Activated CD8-positive, alpha-beta T cell treated with anti-CD3 and anti-CD28 coated beads for 36 hours (primary cell): ENCODE data around the gene CD164L2. TPM values are rescaled to one million over a fixed set of nuclear protein-coding genes. Genes with fewer than 3 reads are reported as not detected.
A peak's percentile ranks its signal among the peaks of the same experiment; 100 is the strongest.
"Not testable (repeated sequence)": the region's sequence is repeated elsewhere in the genome, so short reads cannot be mapped to it uniquely, and the experiment has no call there.

Experiments used
- ATAC-seq: fragments of 200-7000 bp; cut with Tn5 transposase; one replicate; pipeline ENCODE4 v1.10.0; 2021; ENCODE audit warnings: mild to moderate bottlenecking, moderate library complexity
- CTCF ChIA-PET: fragments of 350-600 bp; sonication (Branson Sonifier 250); formaldehyde crosslinking; loops from one replicate; lab custom pipeline; 2021; ENCODE audit warnings: antibody characterized with exemption; lab: Charles Lee
- POLR2A ChIA-PET: fragments of 350-600 bp; sonication (Branson Sonifier 250); formaldehyde crosslinking; loops from one replicate; lab custom pipeline; 2021; ENCODE audit warnings: antibody characterized with exemption; lab: Charles Lee
- DNase-seq: peaks from one replicate; pipeline ENCODE4 v3.0.0-alpha.2; 2020
- H3K27ac Mint-ChIP-seq: one replicate; pipeline ENCODE4 v1.8.0; 2021; ENCODE audit warnings: mild to moderate bottlenecking, mixed read lengths
- H3K27me3 Mint-ChIP-seq: one replicate; pipeline ENCODE4 v1.8.0; 2021; ENCODE audit warnings: mixed read lengths
- H3K36me3 Mint-ChIP-seq: one replicate; pipeline ENCODE4 v1.8.0; 2021; ENCODE audit warnings: low read depth, mixed read lengths
- H3K4me1 Mint-ChIP-seq: one replicate; pipeline ENCODE4 v1.8.0; 2021; ENCODE audit warnings: low read depth, mixed read lengths
- H3K4me3 Mint-ChIP-seq: one replicate; pipeline ENCODE4 v1.8.0; 2021; ENCODE audit warnings: mild to moderate bottlenecking, moderate library complexity, mixed read lengths
- H3K9me3 Mint-ChIP-seq: one replicate; pipeline ENCODE4 v1.8.0; 2021; ENCODE audit warnings: mixed read lengths
- intact Hi-C: fragments of 100-400 bp; cut with micrococcal nuclease; formaldehyde crosslinking; loops from one replicate; pipeline ENCODE4 v1.10.0; 2022
- total RNA-seq, 2 experiments: library from RNA; stranded (reverse); gene quantifications; one replicate each; pipeline ENCODE4 v1.2.3, GENCODE V29; 2021
- TF ChIP-seq, protein P1 (sequence below): fragments of 200-600 bp; IDR thresholded peaks from one replicate; pipeline ENCODE4 v1.8.0; 2022; ENCODE audit warnings: antibody characterized with exemption, mild to moderate bottlenecking

Gene CD164L2
- total RNA-seq, 2 experiments from 2014 or later = not detected

DNA sequence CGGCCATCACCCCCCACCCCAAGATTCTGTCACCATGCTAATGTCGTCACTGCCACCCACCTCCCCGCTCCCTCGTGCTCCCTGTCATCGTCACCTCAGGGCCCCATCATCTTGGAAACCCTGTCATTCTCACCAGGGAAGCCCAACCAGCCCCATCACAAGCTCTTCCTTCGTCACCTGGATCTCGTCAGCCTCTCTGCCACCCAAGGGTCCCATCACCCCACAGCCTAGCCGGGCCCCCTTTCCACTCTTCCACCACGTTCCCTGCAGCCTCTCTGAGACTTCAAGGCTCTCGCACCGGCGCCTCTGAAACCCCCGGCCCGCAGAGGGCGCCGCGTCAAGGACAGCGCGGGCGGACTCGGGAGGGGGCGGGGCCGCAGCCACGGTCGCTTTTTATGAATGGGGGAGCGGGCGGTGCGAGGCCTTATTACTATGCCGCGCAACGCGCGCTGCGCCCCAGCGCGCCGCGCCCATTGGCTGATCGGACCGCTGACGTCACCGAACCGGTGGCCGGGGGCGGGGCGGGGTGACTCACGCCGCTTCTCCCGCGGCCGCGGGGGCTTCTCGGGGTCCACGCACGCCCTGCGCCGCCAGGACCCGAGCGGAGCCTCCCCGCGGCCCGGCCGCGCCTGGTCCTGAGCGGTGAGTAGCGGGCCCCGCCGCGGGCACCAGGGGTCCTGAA lies 9.1 kb upstream of the CD164L2 start, which contains the start of gene GPR3:
Gene GPR3, plus strand, starts transcription at position 527 of the 682 bp plus-strand sequence. CDS start 1,177 bp downstream, outside the sequence.
- Mint-ChIP-seq H3K4me3 (peak within 1 kb of the TSS; percentile 65), H3K36me3 (no peaks in the 10 kb centered on the region), H3K27me3 (no peaks in the 10 kb centered on the region), H3K9me3 (no peaks in the 10 kb centered on the region), H3K4me1 (peaks cover 17% of the 10 kb centered on the region), H3K27ac (peak within 1 kb of the TSS; percentile 89)
- ATAC-seq (peak; percentile 92), DNase-seq (peak; percentile 96)
- intact Hi-C loops = loop anchor here (5.0 to 10.0 kb wide), 3 partner anchors 47 to 273 kb away; partner anchors contain the start of gene SYTL1
- CTCF ChIA-PET = interaction anchor here (0.9 to 12.1 kb wide), 8 partner anchors 9 to 271 kb away, joined by 3 to 242 read pairs (median 10); partner anchors contain the start of genes CD164L2 and MAP3K6
- TF ChIP-seq, protein P1, sequence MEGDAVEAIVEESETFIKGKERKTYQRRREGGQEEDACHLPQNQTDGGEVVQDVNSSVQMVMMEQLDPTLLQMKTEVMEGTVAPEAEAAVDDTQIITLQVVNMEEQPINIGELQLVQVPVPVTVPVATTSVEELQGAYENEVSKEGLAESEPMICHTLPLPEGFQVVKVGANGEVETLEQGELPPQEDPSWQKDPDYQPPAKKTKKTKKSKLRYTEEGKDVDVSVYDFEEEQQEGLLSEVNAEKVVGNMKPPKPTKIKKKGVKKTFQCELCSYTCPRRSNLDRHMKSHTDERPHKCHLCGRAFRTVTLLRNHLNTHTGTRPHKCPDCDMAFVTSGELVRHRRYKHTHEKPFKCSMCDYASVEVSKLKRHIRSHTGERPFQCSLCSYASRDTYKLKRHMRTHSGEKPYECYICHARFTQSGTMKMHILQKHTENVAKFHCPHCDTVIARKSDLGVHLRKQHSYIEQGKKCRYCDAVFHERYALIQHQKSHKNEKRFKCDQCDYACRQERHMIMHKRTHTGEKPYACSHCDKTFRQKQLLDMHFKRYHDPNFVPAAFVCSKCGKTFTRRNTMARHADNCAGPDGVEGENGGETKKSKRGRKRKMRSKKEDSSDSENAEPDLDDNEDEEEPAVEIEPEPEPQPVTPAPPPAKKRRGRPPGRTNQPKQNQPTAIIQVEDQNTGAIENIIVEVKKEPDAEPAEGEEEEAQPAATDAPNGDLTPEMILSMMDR = peak; percentile 43
- POLR2A ChIA-PET = interaction anchor here (1.1 to 2.2 kb wide), 4 partner anchors 11 to 92 kb away, joined by 3 to 5 read pairs (median 3); partner anchors contain the start of gene SYTL1

DNA sequence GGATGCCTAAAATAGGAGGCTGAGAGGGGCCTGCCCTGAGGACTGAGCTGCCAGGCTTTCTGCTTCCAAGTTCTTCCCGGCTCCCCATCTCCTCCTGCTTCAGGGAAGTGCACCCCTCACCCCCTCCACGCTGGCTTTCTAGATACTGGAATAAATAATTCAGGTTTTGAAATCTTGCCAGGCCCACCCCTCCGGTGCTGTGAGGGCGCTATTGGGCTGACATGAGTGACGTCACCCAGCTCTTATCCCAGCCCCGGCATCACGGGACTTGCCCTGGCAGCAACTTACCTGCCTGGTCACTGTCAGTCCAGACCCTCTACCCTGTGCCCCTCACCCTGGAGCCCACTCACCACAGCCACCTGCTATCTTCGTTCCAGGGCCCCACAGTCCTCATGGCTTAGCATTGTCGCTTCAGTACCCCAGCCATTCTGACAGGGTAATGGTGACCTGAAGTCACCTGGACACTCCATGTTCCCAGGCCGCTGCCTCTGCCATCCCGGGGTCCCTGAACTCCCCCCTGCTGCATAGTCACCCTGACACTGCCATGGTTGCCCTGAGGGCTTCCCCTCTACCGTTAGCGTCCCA lies 8.5 kb upstream of the CD164L2 start:
- peak overlapping the region; percentile 89 for H3K27ac Mint-ChIP-seq
- TF ChIP-seq, protein P1 = no peak
- intact Hi-C loops = loop anchor here (5.0 to 10.0 kb wide), 3 partner anchors 47 to 273 kb away; partner anchors contain the start of gene SYTL1
- H3K4me1 Mint-ChIP-seq = peaks cover 17% of the 10 kb centered on the region
- H3K4me3 Mint-ChIP-seq = peak overlapping the region; percentile 65
- ChIA-PET POLR2A (interaction anchor here (1.1 to 2.2 kb wide), 5 partner anchors 10 to 91 kb away, joined by 3 to 11 read pairs (median 3); partner anchors contain the start of gene SYTL1), CTCF (interaction anchor here (0.9 to 12.1 kb wide), 12 partner anchors 9 to 271 kb away, joined by 3 to 242 read pairs (median 4); partner anchors contain the start of genes AHDC1, CD164L2, MAP3K6 and SYTL1)
- H3K27me3 Mint-ChIP-seq = no peaks in the 10 kb centered on the region
- no peaks in the 10 kb centered on the region for H3K36me3 Mint-ChIP-seq
- DNase-seq (peak; percentile 57), ATAC-seq (no peak)
- no peaks in the 10 kb centered on the region for H3K9me3 Mint-ChIP-seq

DNA sequence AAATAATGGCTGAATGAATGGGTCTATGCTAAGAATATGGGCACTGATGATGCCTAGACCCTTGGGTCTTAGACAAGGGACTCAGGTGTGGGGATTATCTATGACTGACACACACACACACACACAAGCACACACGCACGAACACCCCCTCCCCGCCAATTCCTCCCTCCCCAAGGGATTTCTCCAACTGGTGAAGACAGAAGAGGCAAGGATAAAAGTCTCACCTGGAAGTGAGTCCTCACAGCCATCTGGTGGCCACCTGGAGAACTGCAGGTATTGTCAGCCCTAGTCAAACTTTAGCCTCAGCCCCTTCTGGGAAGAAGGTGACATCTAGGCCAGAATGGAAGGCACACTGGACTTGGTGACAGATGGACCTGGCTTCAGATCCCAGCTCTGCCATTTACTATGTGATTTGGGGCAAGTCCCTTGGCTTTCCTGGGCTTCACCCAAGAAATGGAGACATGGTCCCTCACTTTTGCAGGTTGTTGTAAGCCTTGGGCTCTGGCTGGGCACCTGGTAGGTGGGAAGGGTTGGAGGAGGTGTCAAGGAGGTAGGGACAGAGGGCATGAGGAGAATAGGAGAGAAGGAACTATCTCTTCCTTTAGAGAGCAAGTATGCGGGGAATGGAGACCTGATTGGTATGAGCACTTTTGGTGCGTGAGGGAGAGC lies 5.3 kb upstream of the CD164L2 start:
- TF ChIP-seq, protein P1 = peak; percentile 86
- Mint-ChIP-seq H3K9me3 (no peaks in the 10 kb centered on the region), H3K27me3 (no peaks in the 10 kb centered on the region), H3K36me3 (no peaks in the 10 kb centered on the region), H3K4me3 (no peak overlapping the region), H3K4me1 (peaks cover 15% of the 10 kb centered on the region), H3K27ac (no peak overlapping the region)
- ChIA-PET POLR2A (interaction anchor here (1.3 to 1.5 kb wide), 2 partner anchors 23 to 46 kb away, joined by 4 to 5 read pairs; no protein-coding TSS in a partner anchor), CTCF (interaction anchor here (0.8 to 12.1 kb wide), 22 partner anchors 9 to 277 kb away, joined by 3 to 242 read pairs (median 6); partner anchors contain the start of genes MAP3K6 and SYTL1)
- intact Hi-C loops = loop anchor here (2.0 kb wide), 1 partner anchor 88 kb away; no protein-coding TSS in a partner anchor
- DNase-seq (peak; percentile 86), ATAC-seq (peak; percentile 24)

DNA sequence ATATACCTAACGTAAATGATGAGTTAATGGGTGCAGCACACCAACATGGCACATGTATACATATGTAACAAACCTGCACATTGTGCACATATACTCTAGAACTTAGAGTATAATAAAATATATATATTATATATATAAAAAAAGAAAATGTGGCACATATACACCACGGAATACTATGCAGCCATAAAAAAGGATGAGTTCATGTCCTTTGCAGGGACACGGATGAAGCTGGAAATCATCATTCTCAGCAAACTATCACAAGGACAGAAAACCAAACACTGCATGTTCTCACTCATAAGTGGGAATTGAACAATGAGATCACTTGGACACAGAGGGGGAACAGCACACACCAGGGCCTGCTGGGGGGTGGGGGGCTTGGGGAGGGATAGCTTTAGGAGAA lies 1.7 kb upstream of the CD164L2 start:
- H3K27me3 Mint-ChIP-seq, DNase-seq, ATAC-seq, H3K36me3 Mint-ChIP-seq, H3K9me3 Mint-ChIP-seq, H3K4me3 Mint-ChIP-seq, H3K4me1 Mint-ChIP-seq, H3K27ac Mint-ChIP-seq, intact Hi-C loops: not testable (repeated sequence)
- CTCF ChIA-PET = interaction anchor here (0.7 to 12.1 kb wide), 6 partner anchors 10 to 285 kb away, joined by 3 to 242 read pairs (median 8); no protein-coding TSS in a partner anchor
- POLR2A ChIA-PET = interaction anchor here (1.0 to 1.2 kb wide), 2 partner anchors 27 to 43 kb away, joined by 3 read pairs; partner anchors contain the start of gene SYTL1
